Endothelial cell of umbilical vein (primary cell): ENCODE results near the gene LMF2.

ENCODE experiments used
- EZH2 ChIP-seq: IDR thresholded peaks from 2 replicates; pipeline ENCODE4 v1.6.1; 2012; ENCODE audit warnings: borderline replicate concordance, low read depth, mild to moderate bottlenecking, moderate library complexity, low read length, inconsistent platforms; ENCODE audit not compliant: severe bottlenecking
- FOS ChIP-seq: IDR thresholded peaks from 2 replicates; pipeline ENCODE4 v1.6.1; 2011; ENCODE audit warnings: mild to moderate bottlenecking, low read length, moderate library complexity, borderline replicate concordance; ENCODE audit not compliant: insufficient read depth
- GATA2 ChIP-seq: IDR thresholded peaks from 2 replicates; pipeline ENCODE4 v1.7.0; 2011; ENCODE audit warnings: low read depth, mild to moderate bottlenecking, moderate library complexity, mixed read lengths, low read length; ENCODE audit not compliant: insufficient read length, insufficient read depth
- JUN ChIP-seq: IDR thresholded peaks from 2 replicates; pipeline ENCODE4 v1.6.1; 2011; ENCODE audit warnings: borderline replicate concordance, low read depth; ENCODE audit not compliant: insufficient read length, insufficient read depth
- MYC ChIP-seq: IDR thresholded peaks from one replicate; pipeline ENCODE4 v1.6.1; 2011; ENCODE audit warnings: mild to moderate bottlenecking, low read depth, low read length
- POLR2A ChIP-seq: IDR thresholded peaks from 2 replicates; pipeline ENCODE4 v1.6.1; 2012; ENCODE audit warnings: low read depth, mild to moderate bottlenecking, control low read depth, low read length
- POLR2AphosphoS5 ChIP-seq: IDR thresholded peaks from 2 replicates; pipeline ENCODE4 v1.6.1; 2012; ENCODE audit warnings: low read depth, mild to moderate bottlenecking, control low read depth, low read length, moderate library complexity; ENCODE audit not compliant: insufficient read depth
- TF ChIP-seq, protein P1 (sequence below), 2 donors: IDR thresholded peaks; 1 replicate in 1 of 2; 2 replicates in 1 of 2; pipeline ENCODE4 v1.5.1; 2011; ENCODE audit warnings: low read length in 2 of 2, mild to moderate bottlenecking in 2 of 2, moderate library complexity in 2 of 2, control low read depth in 1 of 2, inconsistent platforms in 1 of 2, low read depth in 1 of 2; ENCODE audit not compliant: insufficient read depth in 1 of 2; ENCODE audit errors: extremely low read depth in 1 of 2
- TF ChIP-seq, protein P2 (sequence below): IDR thresholded peaks from 2 replicates; pipeline ENCODE4 v1.6.1; 2011; ENCODE audit not compliant: insufficient read depth, insufficient read length

DNA sequence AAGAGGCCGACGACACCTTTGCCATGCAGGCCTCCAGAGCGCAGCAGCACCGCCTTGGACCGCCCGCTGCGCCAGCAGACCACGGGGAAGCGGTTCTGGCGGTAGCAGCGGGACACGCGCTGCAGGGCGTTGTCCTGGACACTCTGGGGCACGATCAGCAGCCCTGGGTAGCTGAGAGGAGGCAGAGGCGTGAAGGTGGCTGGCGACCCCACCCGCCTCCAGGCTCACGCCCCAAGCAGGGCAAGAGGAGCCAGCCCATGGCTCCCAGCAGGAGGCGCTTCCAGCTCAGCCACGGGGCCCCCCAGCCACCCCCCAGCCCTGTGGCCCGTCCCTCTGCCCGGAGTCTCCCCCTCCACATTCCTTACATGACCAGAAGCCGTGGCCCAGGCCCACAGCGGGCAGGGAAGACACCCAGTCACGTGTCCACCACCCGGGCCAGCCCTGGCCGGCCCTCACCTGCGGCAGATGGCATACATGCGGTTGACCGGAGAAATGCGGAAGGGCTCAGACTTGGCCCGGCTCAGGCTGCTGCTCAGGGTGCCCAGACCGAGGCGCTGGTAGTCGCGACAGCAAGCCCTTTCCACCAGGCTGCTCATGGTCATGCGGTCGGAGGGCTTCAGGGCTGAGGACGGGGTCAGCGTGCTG, 47.9 kb downstream of the LMF2 start:
- TF ChIP-seq EZH2, result no peak
- TF ChIP-seq, protein P1, sequence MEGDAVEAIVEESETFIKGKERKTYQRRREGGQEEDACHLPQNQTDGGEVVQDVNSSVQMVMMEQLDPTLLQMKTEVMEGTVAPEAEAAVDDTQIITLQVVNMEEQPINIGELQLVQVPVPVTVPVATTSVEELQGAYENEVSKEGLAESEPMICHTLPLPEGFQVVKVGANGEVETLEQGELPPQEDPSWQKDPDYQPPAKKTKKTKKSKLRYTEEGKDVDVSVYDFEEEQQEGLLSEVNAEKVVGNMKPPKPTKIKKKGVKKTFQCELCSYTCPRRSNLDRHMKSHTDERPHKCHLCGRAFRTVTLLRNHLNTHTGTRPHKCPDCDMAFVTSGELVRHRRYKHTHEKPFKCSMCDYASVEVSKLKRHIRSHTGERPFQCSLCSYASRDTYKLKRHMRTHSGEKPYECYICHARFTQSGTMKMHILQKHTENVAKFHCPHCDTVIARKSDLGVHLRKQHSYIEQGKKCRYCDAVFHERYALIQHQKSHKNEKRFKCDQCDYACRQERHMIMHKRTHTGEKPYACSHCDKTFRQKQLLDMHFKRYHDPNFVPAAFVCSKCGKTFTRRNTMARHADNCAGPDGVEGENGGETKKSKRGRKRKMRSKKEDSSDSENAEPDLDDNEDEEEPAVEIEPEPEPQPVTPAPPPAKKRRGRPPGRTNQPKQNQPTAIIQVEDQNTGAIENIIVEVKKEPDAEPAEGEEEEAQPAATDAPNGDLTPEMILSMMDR (IDR thresholded peaks at IDR 0.05; ENCODE audit: extremely low read depth in 1 of 2, insufficient read depth in 1 of 2, low read depth in 1 of 2, low read length in 2 of 2), result no peak
- TF ChIP-seq, protein P2, sequence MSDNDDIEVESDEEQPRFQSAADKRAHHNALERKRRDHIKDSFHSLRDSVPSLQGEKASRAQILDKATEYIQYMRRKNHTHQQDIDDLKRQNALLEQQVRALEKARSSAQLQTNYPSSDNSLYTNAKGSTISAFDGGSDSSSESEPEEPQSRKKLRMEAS, result no peak
- no peak for TF ChIP-seq POLR2AphosphoS5
- TF ChIP-seq POLR2A, result no peak
- TF ChIP-seq JUN, result no peak
- no peak for TF ChIP-seq GATA2
- TF ChIP-seq FOS, result no peak
- TF ChIP-seq MYC, result no peak
